ENCODE measurements around the gene SFT2D1. TPM values are rescaled to one million over a fixed set of nuclear protein-coding genes. Genes with fewer than 3 reads are reported as not detected.

Gene SFT2D1
- total RNA-seq, 4 donors from 2014 or later, result 21.4 to 32.2 (median 26.1) TPM

- Histone ChIP-seq H3K36me3 (no peaks in the 10 kb centered on the region), H3K4me3 (no peak overlapping the region), H3K9me3 (no peaks in the 10 kb centered on the region), H3K4me1 (peaks cover 0 to 9% (median 7%) of the 10 kb centered on the region in 3 donors), H3K27me3 (peaks cover 23% of the 10 kb centered on the region), H3K27ac (no peak overlapping the region)
- ATAC-seq, result no peak
- 50% methylated on average over 1 of the region's 1 CpG for WGBS, 2 donors (ENCODE audit: low coverage in 1 of 2)
- TF ChIP-seq POLR2AphosphoS5 (IDR thresholded peaks at IDR 0.05) (no peak), EP300 (IDR thresholded peaks at IDR 0.05) (no peak), POLR2A (IDR thresholded peaks at IDR 0.05) (no peak), CTCF (IDR thresholded peaks at IDR 0.05) (no peak)
Observed at GRCh38 chr6:166312832-166313231, 29.5 kb downstream of the SFT2D1 start.

GRCh38 chr6:166310634-166311033, 31.7 kb downstream of the SFT2D1 start:
- peaks cover 0 to 23% (median 12%) of the 10 kb centered on the region in 3 donors for H3K4me1 ChIP-seq
- H3K36me3 ChIP-seq, result no peaks in the 10 kb centered on the region
- no peak overlapping the region for H3K27ac ChIP-seq
- H3K9me3 ChIP-seq, result no peaks in the 10 kb centered on the region
- WGBS, 2 donors (ENCODE audit: low coverage in 1 of 2), result 70 to 93% methylated on average over 2 to 5 of the region's 12 CpGs
- H3K4me3 ChIP-seq, result no peak overlapping the region
- TF ChIP-seq POLR2AphosphoS5 (IDR thresholded peaks at IDR 0.05), result no peak
- TF ChIP-seq EP300 (IDR thresholded peaks at IDR 0.05), result no peak
- TF ChIP-seq CTCF (IDR thresholded peaks at IDR 0.05), result no peak
- TF ChIP-seq POLR2A (IDR thresholded peaks at IDR 0.05), result no peak
- peaks cover 45% of the 10 kb centered on the region for H3K27me3 ChIP-seq
- no peak for ATAC-seq

GRCh38 chr6:166309977-166310376, 32.4 kb downstream of the SFT2D1 start:
- H3K27me3 ChIP-seq, result peaks cover 51% of the 10 kb centered on the region
- WGBS, 2 donors (ENCODE audit: low coverage in 1 of 2), result 80 to 83% methylated on average over 1 to 9 of the region's 9 CpGs
- no peak for TF ChIP-seq CTCF (IDR thresholded peaks at IDR 0.05)
- no peak for TF ChIP-seq EP300 (IDR thresholded peaks at IDR 0.05)
- TF ChIP-seq POLR2AphosphoS5 (IDR thresholded peaks at IDR 0.05), result no peak
- TF ChIP-seq POLR2A (IDR thresholded peaks at IDR 0.05), result no peak
- peaks cover 0 to 23% (median 12%) of the 10 kb centered on the region in 3 donors for H3K4me1 ChIP-seq
- H3K9me3 ChIP-seq, result no peaks in the 10 kb centered on the region
- H3K27ac ChIP-seq, result no peak overlapping the region
- ATAC-seq, result no peak
- no peak overlapping the region for H3K4me3 ChIP-seq
- no peaks in the 10 kb centered on the region for H3K36me3 ChIP-seq

- ATAC-seq, result no peak
- H3K27ac ChIP-seq, result no peak overlapping the region
- 50 to 55% methylated on average over 5 of the region's 11 CpGs for WGBS, 2 donors (ENCODE audit: low coverage in 1 of 2)
- no peaks in the 10 kb centered on the region for H3K9me3 ChIP-seq
- H3K4me1 ChIP-seq, result peaks cover 0 to 23% (median 12%) of the 10 kb centered on the region in 3 donors
- TF ChIP-seq POLR2AphosphoS5 (IDR thresholded peaks at IDR 0.05) (no peak), EP300 (IDR thresholded peaks at IDR 0.05) (no peak), CTCF (IDR thresholded peaks at IDR 0.05) (no peak), POLR2A (IDR thresholded peaks at IDR 0.05) (no peak)
- H3K27me3 ChIP-seq, result peaks cover 61% of the 10 kb centered on the region
- H3K36me3 ChIP-seq, result no peaks in the 10 kb centered on the region
- peak overlapping the region in 1 of 2 donors; percentile 57 for H3K4me3 ChIP-seq
Observed at GRCh38 chr6:166308769-166309589, 33.4 kb downstream of the SFT2D1 start.
